Transverse colon (tissue), 4 donors: ENCODE results near the gene TUBB4A. TPM values are rescaled to one million over a fixed set of nuclear protein-coding genes. Genes with fewer than 3 reads are reported as not detected.
A peak's percentile ranks its signal among the peaks of the same experiment; 100 is the strongest.

Experiments
- DNase-seq: peaks from one replicate; pipeline ENCODE4 v3.0.0-alpha.2; 2019
- H3K27ac ChIP-seq, 4 donors: fragments of 200-600 bp; sonication (generic); 2 replicates each; pipeline ENCODE4 v1.5.1; 2016 to 2018; ENCODE audit warnings: inconsistent platforms in 4 of 4
- H3K27me3 ChIP-seq: fragments of 200-600 bp; sonication (generic); 2 replicates; pipeline ENCODE4 v1.5.1; 2017; ENCODE audit warnings: inconsistent platforms
- H3K36me3 ChIP-seq, 4 donors: fragments of 200-600 bp; sonication (generic); 2 replicates each; pipeline ENCODE4 v1.5.1; 2017 to 2019; ENCODE audit warnings: inconsistent platforms in 4 of 4
- H3K4me1 ChIP-seq, 4 donors: fragments of 200-600 bp; sonication (generic); 2 replicates each; pipeline ENCODE4 v1.5.1; 2017 to 2020; ENCODE audit warnings: inconsistent platforms in 4 of 4
- H3K4me3 ChIP-seq, 4 donors: fragments of 200-600 bp; sonication (generic); 1 replicate in 1 of 4; 2 replicates in 3 of 4; pipeline versions ENCODE4 v1.5.1 to v1.6.1; 2017 to 2019; ENCODE audit warnings: inconsistent platforms in 4 of 4
- H3K9me3 ChIP-seq, 2 donors: fragments of 200-600 bp; sonication (generic); 2 replicates each; pipeline ENCODE4 v1.5.1; 2017 to 2019; ENCODE audit warnings: inconsistent platforms in 2 of 2
- EP300 ChIP-seq: sonication (generic); formaldehyde crosslinking; IDR thresholded peaks from one replicate; pipeline ENCODE4 v1.6.1; 2017; ENCODE audit warnings: antibody characterized with exemption, low read depth
- POLR2A ChIP-seq: fragments of 450-650 bp; IDR thresholded peaks from one replicate; pipeline ENCODE4 v1.6.1; 2016; ENCODE audit warnings: antibody characterized with exemption, mild to moderate bottlenecking, moderate library complexity
- POLR2AphosphoS5 ChIP-seq, 3 donors: sonication (generic); formaldehyde crosslinking; IDR thresholded peaks; one replicate each; pipeline ENCODE4 v1.6.1; 2016; ENCODE audit warnings: antibody characterized with exemption in 3 of 3
- WGBS, 2 donors: methylation state at CpG; one replicate each; pipeline ENCODE4 v1.1.5; 2018; ENCODE audit warnings: low coverage in 1 of 2; 5-methylcytosine and 5-hydroxymethylcytosine counted together
- in situ Hi-C, 4 donors: fragments of 200-750 bp; cut with MboI; loops; one replicate each; pipeline versions ENCODE4 v1.15.0 to v1.15.1; 2017; ENCODE audit warnings: low sequenced_read_pairs in 3 of 4, low pct_ligation_motif_present in 1 of 4, low pct_unique_long_range_greater_than_20kb in 1 of 4
- intact Hi-C: fragments of 100-400 bp; cut with DNase I; formaldehyde crosslinking; loops from one replicate; pipeline ENCODE4 v1.15.1; 2023; ENCODE audit warnings: low total_unique reads
- total RNA-seq, 4 donors: library from RNA; depleted of rRNA; stranded (reverse); fragments of >200 nt; gene quantifications; one replicate each; pipeline ENCODE4 v1.1.0, GENCODE V29; 2016
- TF ChIP-seq, protein P1 (sequence below), 5 experiments: fragments of 200-600 bp in 3 of 5; fragments of 450-650 bp in 2 of 5; sonication (generic) in 3 of 5; IDR thresholded peaks; 1 replicate in 2 of 5; 2 replicates in 3 of 5; pipeline ENCODE4 v1.5.1; 2016 to 2017; ENCODE audit warnings: antibody characterized with exemption in 5 of 5, inconsistent platforms in 3 of 5, mild to moderate bottlenecking in 2 of 5, moderate library complexity in 1 of 5

Gene TUBB4A
- total RNA-seq, 4 donors from 2014 or later: 0.60 to 1.3 (median 1.1) TPM; not detected in 1

DNA sequence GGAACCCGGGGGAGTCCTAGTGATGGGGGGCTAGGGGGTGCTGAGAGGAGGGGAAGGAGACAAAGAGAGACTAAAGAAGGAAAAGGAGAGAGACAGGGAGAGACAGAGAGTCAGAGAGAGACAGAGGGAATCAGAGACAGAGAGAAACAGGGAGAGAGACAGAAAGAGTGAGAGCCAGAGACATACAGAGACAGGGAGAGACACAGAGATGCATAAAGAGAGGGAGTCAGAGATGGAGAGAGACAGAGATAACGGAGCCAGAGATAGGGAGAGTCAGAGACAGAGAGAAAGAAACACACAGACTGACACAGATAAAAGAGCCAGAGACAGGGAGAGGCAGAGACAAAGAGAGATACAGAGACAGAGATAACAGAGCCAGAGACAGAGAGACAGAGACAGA is 27.2 kb upstream of the TUBB4A start:
- H3K9me3 ChIP-seq: no peaks in the 10 kb centered on the region
- TF ChIP-seq POLR2AphosphoS5 (IDR thresholded peaks at IDR 0.05) (no peak), POLR2A (no peak)
- TF ChIP-seq, protein P1, sequence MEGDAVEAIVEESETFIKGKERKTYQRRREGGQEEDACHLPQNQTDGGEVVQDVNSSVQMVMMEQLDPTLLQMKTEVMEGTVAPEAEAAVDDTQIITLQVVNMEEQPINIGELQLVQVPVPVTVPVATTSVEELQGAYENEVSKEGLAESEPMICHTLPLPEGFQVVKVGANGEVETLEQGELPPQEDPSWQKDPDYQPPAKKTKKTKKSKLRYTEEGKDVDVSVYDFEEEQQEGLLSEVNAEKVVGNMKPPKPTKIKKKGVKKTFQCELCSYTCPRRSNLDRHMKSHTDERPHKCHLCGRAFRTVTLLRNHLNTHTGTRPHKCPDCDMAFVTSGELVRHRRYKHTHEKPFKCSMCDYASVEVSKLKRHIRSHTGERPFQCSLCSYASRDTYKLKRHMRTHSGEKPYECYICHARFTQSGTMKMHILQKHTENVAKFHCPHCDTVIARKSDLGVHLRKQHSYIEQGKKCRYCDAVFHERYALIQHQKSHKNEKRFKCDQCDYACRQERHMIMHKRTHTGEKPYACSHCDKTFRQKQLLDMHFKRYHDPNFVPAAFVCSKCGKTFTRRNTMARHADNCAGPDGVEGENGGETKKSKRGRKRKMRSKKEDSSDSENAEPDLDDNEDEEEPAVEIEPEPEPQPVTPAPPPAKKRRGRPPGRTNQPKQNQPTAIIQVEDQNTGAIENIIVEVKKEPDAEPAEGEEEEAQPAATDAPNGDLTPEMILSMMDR (IDR thresholded peaks at IDR 0.05): no peak
- 66 to 90% methylated on average over 1 to 2 of the region's 2 CpGs for WGBS, 2 donors
- H3K27ac ChIP-seq: no peak overlapping the region
- peaks cover 10 to 42% (median 23%) of the 10 kb centered on the region in 4 donors for H3K4me1 ChIP-seq
- in situ Hi-C loops (loop anchor here in 1 of 4 donors (10.0 kb wide), 1 partner anchor 205 kb away; the partner anchor contains the start of genes GPR108 and TRIP10), intact Hi-C loops (no loop called here)
- no peak overlapping the region for H3K4me3 ChIP-seq
- DNase-seq: no peak
- peaks cover 18% of the 10 kb centered on the region for H3K27me3 ChIP-seq
- H3K36me3 ChIP-seq: no peaks in the 10 kb centered on the region

- H3K27ac ChIP-seq: no peak overlapping the region
Observed at GRCh38 chr19:6528544-6529121, 26.5 kb upstream of the TUBB4A start.

DNA sequence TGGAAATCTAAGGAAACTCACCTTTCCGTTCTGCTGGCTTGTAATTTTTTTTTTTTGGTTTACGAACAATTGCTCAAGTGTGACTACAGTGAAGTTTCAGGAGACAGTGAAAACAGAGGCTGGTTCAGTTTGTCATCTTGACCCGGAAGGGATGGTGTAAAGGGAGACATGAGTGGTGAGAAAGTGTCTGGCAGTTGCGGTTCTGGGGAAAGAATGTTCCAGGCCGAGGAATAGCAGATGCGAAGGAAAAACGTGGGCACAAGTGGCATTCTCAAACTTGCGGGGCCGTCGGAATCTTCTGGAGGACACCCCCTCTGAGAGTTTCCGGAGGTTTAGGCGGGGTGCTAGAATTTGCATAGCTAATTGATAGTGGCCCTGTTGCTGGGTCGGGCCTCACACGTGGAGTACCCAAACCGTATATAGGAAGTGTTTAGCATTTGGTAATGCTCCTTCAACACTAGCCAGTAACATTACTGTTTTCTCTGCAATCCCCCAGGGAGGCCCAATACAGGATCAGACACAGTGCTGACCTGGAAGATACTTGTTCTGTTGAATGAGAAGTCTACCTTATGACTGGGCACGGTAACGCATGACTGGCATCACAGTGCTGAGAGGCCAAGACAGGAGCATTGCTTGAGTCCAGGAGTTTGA is 25.9 kb upstream of the TUBB4A start:
- TF ChIP-seq, protein P1 (IDR thresholded peaks at IDR 0.05): no peak
- TF ChIP-seq POLR2AphosphoS5 (IDR thresholded peaks at IDR 0.05) (no peak), POLR2A (no peak), EP300 (no peak)
- H3K27me3 ChIP-seq: peaks cover 16% of the 10 kb centered on the region
- peaks cover 10 to 42% (median 23%) of the 10 kb centered on the region in 4 donors for H3K4me1 ChIP-seq
- 77 to 85% methylated on average over 7 to 17 of the region's 17 CpGs for WGBS, 2 donors
- intact Hi-C loops: no loop called here
- H3K9me3 ChIP-seq: no peaks in the 10 kb centered on the region
- in situ Hi-C loops: loop anchor here in 1 of 4 donors (10.0 kb wide), 1 partner anchor 207 kb away; the partner anchor contains the start of genes GPR108 and TRIP10
- no peak overlapping the region for H3K27ac ChIP-seq
- H3K36me3 ChIP-seq: no peaks in the 10 kb centered on the region
- no peak overlapping the region for H3K4me3 ChIP-seq
- no peak for DNase-seq

More at GRCh38 chr19:6528544-6529121, 26.5 kb upstream of the TUBB4A start:
- Histone ChIP-seq H3K4me1 (peaks cover 10 to 42% (median 23%) of the 10 kb centered on the region in 4 donors), H3K9me3 (no peaks in the 10 kb centered on the region), H3K27me3 (peaks cover 18% of the 10 kb centered on the region), H3K36me3 (no peaks in the 10 kb centered on the region), H3K4me3 (no peak overlapping the region)
- DNase-seq: peak; percentile 51
- 26 to 41% methylated on average over 4 to 9 of the region's 9 CpGs for WGBS, 2 donors
- TF ChIP-seq POLR2AphosphoS5 (IDR thresholded peaks at IDR 0.05): no peak
- TF ChIP-seq, protein P1 (IDR thresholded peaks at IDR 0.05): no peak
- TF ChIP-seq EP300: no peak
- TF ChIP-seq POLR2A: no peak
- intact Hi-C loops (no loop called here), in situ Hi-C loops (loop anchor here in 1 of 4 donors (10.0 kb wide), 1 partner anchor 206 kb away; the partner anchor contains the start of genes GPR108 and TRIP10)

GRCh38 chr19:6524311-6524710 is 22.2 kb upstream of the TUBB4A start:
- no peaks in the 10 kb centered on the region for H3K36me3 ChIP-seq
- no peak for DNase-seq
- no peak overlapping the region for H3K4me3 ChIP-seq
- no peaks in the 10 kb centered on the region for H3K27me3 ChIP-seq
- in situ Hi-C loops (loop anchor here in 3 of 4 donors (10.0 to 25.0 kb wide), 3 partner anchors 113 to 338 kb away; partner anchors contain the start of genes GPR108 (in 1 of the 3) and TRIP10 (in 1 of the 3)), intact Hi-C loops (no loop called here)
- H3K9me3 ChIP-seq: no peaks in the 10 kb centered on the region
- H3K4me1 ChIP-seq: peaks cover 0 to 9% (median 4%) of the 10 kb centered on the region in 4 donors
- TF ChIP-seq, protein P1 (IDR thresholded peaks at IDR 0.05): no peak
- TF ChIP-seq POLR2A (no peak), EP300 (no peak), POLR2AphosphoS5 (IDR thresholded peaks at IDR 0.05) (no peak)
- WGBS, 2 donors: 73 to 89% methylated on average over 2 of the region's 2 CpGs
- no peak overlapping the region for H3K27ac ChIP-seq
